Measurements from ENCODE around the gene TMCO4.

TMCO4 gene

GRCh38 chr1:19730232-19730631 is 69.5 kb downstream of the TMCO4 start:
- no peak overlapping the region for H3K4ac ChIP-seq (ENCODE audit: low read depth, low read length)
- H2BK12ac ChIP-seq (ENCODE audit: low read length), result no peak overlapping the region
- no CpG with 5 or more reads among the region's 3 CpGs for WGBS (ENCODE audit: extremely low coverage, insufficient coverage, insufficient read length)
- H3K27me3 ChIP-seq (ENCODE audit: insufficient read depth, low read length), result no peaks in the 10 kb centered on the region
- peaks cover 5% of the 10 kb centered on the region for H3K9me3 ChIP-seq (ENCODE audit: insufficient read depth, low read depth, low read length)
- H3K36me3 ChIP-seq (ENCODE audit: control insufficient read depth in 1 of 2, insufficient read depth in 2 of 2, low read length in 2 of 2), result peaks cover 0 to 2% of the 10 kb centered on the region in 2 experiments
- no peak overlapping the region for H3K4me2 ChIP-seq (ENCODE audit: low read length)
- no peak overlapping the region for H3K9ac ChIP-seq (ENCODE audit: low read length)
- no peak overlapping the region for H3K18ac ChIP-seq (ENCODE audit: low read length)
- H3K4me1 ChIP-seq (ENCODE audit: control insufficient read depth in 1 of 2, insufficient read depth in 2 of 2, low read length in 2 of 2), result no peaks in the 10 kb centered on the region
- H2AFZ ChIP-seq (ENCODE audit: insufficient read depth, low read length, poor library complexity), result no peak overlapping the region
- no peak overlapping the region for H3K14ac ChIP-seq (ENCODE audit: low read length)
- no peak overlapping the region for H4K12ac ChIP-seq (ENCODE audit: low read depth, low read length)
- H2AK5ac ChIP-seq (ENCODE audit: low read length), result no peak overlapping the region
- no peak for DNase-seq
- H2BK5ac ChIP-seq (ENCODE audit: low read depth, low read length, poor library complexity), result no peak overlapping the region
- no peak overlapping the region for H3K23ac ChIP-seq (ENCODE audit: low read length)
- H2BK120ac ChIP-seq (ENCODE audit: insufficient read depth, low read length, poor library complexity), result no peak overlapping the region
- no peak overlapping the region for H4K91ac ChIP-seq (ENCODE audit: low read depth, low read length)
- no peak overlapping the region for H4K8ac ChIP-seq (ENCODE audit: low read depth, low read length)
- no peak overlapping the region for H3K4me3 ChIP-seq (ENCODE audit: low read depth, low read length)
- H3K79me1 ChIP-seq (ENCODE audit: low read length), result no peaks in the 10 kb centered on the region
- H3K27ac ChIP-seq (ENCODE audit: low read depth, low read length), result no peak overlapping the region
- no peaks in the 10 kb centered on the region for H3K79me2 ChIP-seq (ENCODE audit: control insufficient read depth, insufficient read depth, low read length, poor library complexity)

GRCh38 chr1:19728413-19729145 is 71.1 kb downstream of the TMCO4 start:
- H3K79me1 ChIP-seq (ENCODE audit: low read length), result no peaks in the 10 kb centered on the region
- no peak overlapping the region for H3K27ac ChIP-seq (ENCODE audit: low read depth, low read length)
- no peak overlapping the region for H3K9ac ChIP-seq (ENCODE audit: low read length)
- H2AFZ ChIP-seq (ENCODE audit: insufficient read depth, low read length, poor library complexity), result no peak overlapping the region
- H3K9me3 ChIP-seq (ENCODE audit: insufficient read depth, low read depth, low read length), result peaks cover 5% of the 10 kb centered on the region
- H3K79me2 ChIP-seq (ENCODE audit: control insufficient read depth, insufficient read depth, low read length, poor library complexity), result no peaks in the 10 kb centered on the region
- H2BK5ac ChIP-seq (ENCODE audit: low read depth, low read length, poor library complexity), result no peak overlapping the region
- no peak overlapping the region for H4K8ac ChIP-seq (ENCODE audit: low read depth, low read length)
- H3K4me2 ChIP-seq (ENCODE audit: low read length), result no peak overlapping the region
- H2AK5ac ChIP-seq (ENCODE audit: low read length), result no peak overlapping the region
- DNase-seq, result no peak
- H2BK12ac ChIP-seq (ENCODE audit: low read length), result no peak overlapping the region
- H3K14ac ChIP-seq (ENCODE audit: low read length), result no peak overlapping the region
- H3K36me3 ChIP-seq (ENCODE audit: control insufficient read depth in 1 of 2, insufficient read depth in 2 of 2, low read length in 2 of 2), result no peaks in the 10 kb centered on the region
- no peak overlapping the region for H4K12ac ChIP-seq (ENCODE audit: low read depth, low read length)
- no peak overlapping the region for H3K4ac ChIP-seq (ENCODE audit: low read depth, low read length)
- H3K27me3 ChIP-seq (ENCODE audit: insufficient read depth, low read length), result no peaks in the 10 kb centered on the region
- no peak overlapping the region for H3K4me3 ChIP-seq (ENCODE audit: low read depth, low read length)
- H3K23ac ChIP-seq (ENCODE audit: low read length), result no peak overlapping the region
- H4K91ac ChIP-seq (ENCODE audit: low read depth, low read length), result no peak overlapping the region
- H3K18ac ChIP-seq (ENCODE audit: low read length), result no peak overlapping the region
- WGBS (ENCODE audit: extremely low coverage, insufficient coverage, insufficient read length), result no CpG with 5 or more reads among the region's 5 CpGs
- H3K4me1 ChIP-seq (ENCODE audit: control insufficient read depth in 1 of 2, insufficient read depth in 2 of 2, low read length in 2 of 2), result peaks cover 2 to 5% of the 10 kb centered on the region in 2 experiments
- no peak overlapping the region for H2BK120ac ChIP-seq (ENCODE audit: insufficient read depth, low read length, poor library complexity)

GRCh38 chr1:19725606-19726005 is 74.1 kb downstream of the TMCO4 start:
- no peaks in the 10 kb centered on the region for H3K79me2 ChIP-seq (ENCODE audit: control insufficient read depth, insufficient read depth, low read length, poor library complexity)
- no peak overlapping the region for H3K4ac ChIP-seq (ENCODE audit: low read depth, low read length)
- no peak overlapping the region for H2AFZ ChIP-seq (ENCODE audit: insufficient read depth, low read length, poor library complexity)
- H3K9ac ChIP-seq (ENCODE audit: low read length), result no peak overlapping the region
- no peaks in the 10 kb centered on the region for H3K79me1 ChIP-seq (ENCODE audit: low read length)
- H3K27me3 ChIP-seq (ENCODE audit: insufficient read depth, low read length), result no peaks in the 10 kb centered on the region
- no peak overlapping the region for H4K12ac ChIP-seq (ENCODE audit: low read depth, low read length)
- H3K14ac ChIP-seq (ENCODE audit: low read length), result no peak overlapping the region
- no peak overlapping the region for H3K4me2 ChIP-seq (ENCODE audit: low read length)
- H3K36me3 ChIP-seq (ENCODE audit: control insufficient read depth in 1 of 2, insufficient read depth in 2 of 2, low read length in 2 of 2), result no peaks in the 10 kb centered on the region
- H4K8ac ChIP-seq (ENCODE audit: low read depth, low read length), result no peak overlapping the region
- H3K4me3 ChIP-seq (ENCODE audit: low read depth, low read length), result no peak overlapping the region
- no peak overlapping the region for H2BK120ac ChIP-seq (ENCODE audit: insufficient read depth, low read length, poor library complexity)
- no CpG with 5 or more reads among the region's 9 CpGs for WGBS (ENCODE audit: extremely low coverage, insufficient coverage, insufficient read length)
- no peak overlapping the region for H2AK5ac ChIP-seq (ENCODE audit: low read length)
- H2BK5ac ChIP-seq (ENCODE audit: low read depth, low read length, poor library complexity), result no peak overlapping the region
- H2BK12ac ChIP-seq (ENCODE audit: low read length), result no peak overlapping the region
- DNase-seq, result no peak
- H3K23ac ChIP-seq (ENCODE audit: low read length), result no peak overlapping the region
- H4K91ac ChIP-seq (ENCODE audit: low read depth, low read length), result no peak overlapping the region
- H3K27ac ChIP-seq (ENCODE audit: low read depth, low read length), result no peak overlapping the region
- peaks cover 7 to 12% of the 10 kb centered on the region in 2 experiments for H3K4me1 ChIP-seq (ENCODE audit: control insufficient read depth in 1 of 2, insufficient read depth in 2 of 2, low read length in 2 of 2)
- H3K18ac ChIP-seq (ENCODE audit: low read length), result no peak overlapping the region
- H3K9me3 ChIP-seq (ENCODE audit: insufficient read depth, low read depth, low read length), result peaks cover 5% of the 10 kb centered on the region

- Histone ChIP-seq H3K9ac (ENCODE audit: low read length) (no peak overlapping the region), H3K36me3 (ENCODE audit: control insufficient read depth in 1 of 2, insufficient read depth in 2 of 2, low read length in 2 of 2) (no peaks in the 10 kb centered on the region), H2BK120ac (ENCODE audit: insufficient read depth, low read length, poor library complexity) (no peak overlapping the region), H3K79me1 (ENCODE audit: low read length) (no peaks in the 10 kb centered on the region), H3K18ac (ENCODE audit: low read length) (no peak overlapping the region), H4K12ac (ENCODE audit: low read depth, low read length) (no peak overlapping the region), H4K8ac (ENCODE audit: low read depth, low read length) (no peak overlapping the region), H2AFZ (ENCODE audit: insufficient read depth, low read length, poor library complexity) (no peak overlapping the region), H2BK12ac (ENCODE audit: low read length) (no peak overlapping the region), H3K4ac (ENCODE audit: low read depth, low read length) (no peak overlapping the region), H3K4me1 (ENCODE audit: control insufficient read depth in 1 of 2, insufficient read depth in 2 of 2, low read length in 2 of 2) (peaks cover 7 to 12% of the 10 kb centered on the region in 2 experiments), H3K4me3 (ENCODE audit: low read depth, low read length) (no peak overlapping the region), H3K9me3 (ENCODE audit: insufficient read depth, low read depth, low read length) (peaks cover 2% of the 10 kb centered on the region), H3K27ac (ENCODE audit: low read depth, low read length) (no peak overlapping the region), H4K91ac (ENCODE audit: low read depth, low read length) (no peak overlapping the region), H2AK5ac (ENCODE audit: low read length) (no peak overlapping the region), H2BK5ac (ENCODE audit: low read depth, low read length, poor library complexity) (no peak overlapping the region), H3K14ac (ENCODE audit: low read length) (no peak overlapping the region), H3K27me3 (ENCODE audit: insufficient read depth, low read length) (no peaks in the 10 kb centered on the region), H3K23ac (ENCODE audit: low read length) (no peak overlapping the region), H3K79me2 (ENCODE audit: control insufficient read depth, insufficient read depth, low read length, poor library complexity) (no peaks in the 10 kb centered on the region), H3K4me2 (ENCODE audit: low read length) (no peak overlapping the region)
- DNase-seq, result peak in 1 of 2 donors; percentile 5
- WGBS (ENCODE audit: extremely low coverage, insufficient coverage, insufficient read length), result no CpG with 5 or more reads among the region's 4 CpGs
Measured at GRCh38 chr1:19723874-19724273, 75.8 kb downstream of the TMCO4 start.
